Neuronal stem cell (in vitro differentiated cells): ENCODE results near the gene THOC1.
"Not testable (repeated sequence)": the region's sequence is repeated elsewhere in the genome, so short reads cannot be mapped to it uniquely, and the experiment has no call there.

Experiments used
- DNase-seq: peaks from one replicate; pipeline ENCODE4 v3.0.0-alpha.2; 2013; ENCODE audit warnings: low spot score
- H2AFZ ChIP-seq: one replicate; pipeline ENCODE4 v1.6.1; 2013; ENCODE audit warnings: mild to moderate bottlenecking, low read length, inconsistent platforms
- H2AK5ac ChIP-seq: 2 replicates; pipeline ENCODE4 v1.6.1; 2013; ENCODE audit warnings: low read depth, mild to moderate bottlenecking, inconsistent platforms, low read length, moderate library complexity, mixed read lengths
- H2BK120ac ChIP-seq: 2 replicates; pipeline ENCODE4 v1.6.1; 2013; ENCODE audit warnings: low read depth, mild to moderate bottlenecking, inconsistent platforms, low read length, moderate library complexity, mixed read lengths
- H2BK12ac ChIP-seq: one replicate; pipeline ENCODE4 v1.6.1; 2013; ENCODE audit warnings: low read length, inconsistent platforms
- H2BK15ac ChIP-seq: 2 replicates; pipeline ENCODE4 v1.6.1; 2013; ENCODE audit warnings: mild to moderate bottlenecking, low read length, inconsistent platforms, mixed read lengths
- H2BK5ac ChIP-seq: one replicate; pipeline ENCODE4 v1.6.1; 2013; ENCODE audit warnings: inconsistent platforms, mild to moderate bottlenecking, low read length, moderate library complexity
- H3K14ac ChIP-seq: one replicate; pipeline ENCODE4 v1.6.1; 2013; ENCODE audit warnings: low read length, inconsistent platforms
- H3K18ac ChIP-seq: 2 replicates; pipeline ENCODE4 v1.6.1; 2013; ENCODE audit warnings: low read length, inconsistent platforms
- H3K23ac ChIP-seq: 2 replicates; pipeline ENCODE4 v1.6.1; 2013; ENCODE audit warnings: low read depth, mild to moderate bottlenecking, mixed read lengths, low read length, inconsistent platforms; ENCODE audit not compliant: poor library complexity
- H3K27ac ChIP-seq: replicated peaks from 3 replicates; pipeline ENCODE4 v1.5.1; 2013; ENCODE audit warnings: low read length, inconsistent platforms
- H3K27me3 ChIP-seq, 3 experiments: 2 replicates each; pipeline ENCODE4 v1.6.1; 2013; ENCODE audit warnings: low read length in 3 of 3, mild to moderate bottlenecking in 2 of 3, inconsistent platforms in 1 of 3, low read depth in 1 of 3, mixed read lengths in 1 of 3, moderate library complexity in 1 of 3; ENCODE audit not compliant: control insufficient read depth in 3 of 3, insufficient read depth in 3 of 3
- H3K36me3 ChIP-seq, 2 donors: replicated peaks in 1 of 2; 2 replicates each; pipeline ENCODE4 v1.6.1; 2013; ENCODE audit warnings: low read length in 2 of 2; ENCODE audit not compliant: control insufficient read depth in 2 of 2, insufficient read depth in 2 of 2
- H3K4ac ChIP-seq: 2 replicates; pipeline ENCODE4 v1.6.1; 2013; ENCODE audit warnings: inconsistent platforms, mild to moderate bottlenecking, low read length, moderate library complexity
- H3K4me1 ChIP-seq, 2 donors: 1 replicate in 1 of 2; 2 replicates in 1 of 2; pipeline ENCODE4 v1.6.1; 2013; ENCODE audit warnings: low read length in 2 of 2, low read depth in 1 of 2; ENCODE audit not compliant: control insufficient read depth in 2 of 2, insufficient read depth in 1 of 2
- H3K4me2 ChIP-seq: one replicate; pipeline ENCODE4 v1.6.1; 2013; ENCODE audit warnings: mild to moderate bottlenecking, low read length, inconsistent platforms; ENCODE audit not compliant: insufficient read depth, poor library complexity, severe bottlenecking
- H3K4me3 ChIP-seq, 2 donors: 2 replicates each; pipeline ENCODE4 v1.5.1; 2013; ENCODE audit warnings: low read length in 2 of 2, mild to moderate bottlenecking in 2 of 2, inconsistent platforms in 1 of 2, moderate library complexity in 1 of 2
- H3K79me1 ChIP-seq: one replicate; pipeline ENCODE4 v1.6.1; 2013; ENCODE audit warnings: low read depth, mild to moderate bottlenecking, inconsistent platforms, low read length, moderate library complexity
- H3K9ac ChIP-seq: one replicate; pipeline ENCODE4 v1.6.1; 2013; ENCODE audit warnings: mild to moderate bottlenecking, low read depth, low read length, inconsistent platforms; ENCODE audit not compliant: poor library complexity
- H3K9me3 ChIP-seq, 2 donors: replicated peaks in 1 of 2; 2 replicates each; pipeline versions ENCODE3 to v1.6.1; 2013; ENCODE audit warnings: low read length in 2 of 2, mild to moderate bottlenecking in 2 of 2, inconsistent platforms in 1 of 2, low read depth in 1 of 2, mixed read lengths in 1 of 2, moderate library complexity in 1 of 2; ENCODE audit not compliant: control insufficient read depth in 2 of 2, insufficient read depth in 1 of 2
- H4K8ac ChIP-seq: one replicate; pipeline ENCODE4 v1.6.1; 2013; ENCODE audit warnings: low read depth, mild to moderate bottlenecking, inconsistent platforms, low read length, moderate library complexity
- H4K91ac ChIP-seq: one replicate; pipeline ENCODE4 v1.6.1; 2013; ENCODE audit warnings: low read length, low read depth, mild to moderate bottlenecking, inconsistent platforms; ENCODE audit not compliant: poor library complexity
- WGBS, 2 donors: extraction: QIAGEN DNeasy Blood & Tissue Kit; methylation state at CpG; one replicate each; pipeline ENCODE4 v1.1.7; 2013; ENCODE audit warnings: missing lambda C conversion rate in 2 of 2, mixed read lengths in 1 of 2; ENCODE audit not compliant: insufficient read length in 2 of 2, insufficient replicate concordance in 1 of 2; ENCODE audit errors: extremely low coverage in 2 of 2; 5-methylcytosine and 5-hydroxymethylcytosine counted together

THOC1 gene

GRCh38 chr18:293536-293935 is 25.7 kb upstream of the THOC1 start:
- no peaks in the 10 kb centered on the region for H3K9me3 ChIP-seq
- no peak for DNase-seq
- H3K27ac ChIP-seq: no peak overlapping the region
- no CpG with 5 or more reads among the region's 4 CpGs for WGBS, 2 donors
- H3K4me3 ChIP-seq: no peak overlapping the region
- no peak overlapping the region for H3K18ac ChIP-seq
- no peak overlapping the region for H3K9ac ChIP-seq
- H3K27me3 ChIP-seq: peaks cover 0 to 6% (median 0%) of the 10 kb centered on the region in 3 experiments
- H3K23ac ChIP-seq: no peak overlapping the region
- H2AFZ ChIP-seq: no peak overlapping the region
- H2BK5ac ChIP-seq: no peak overlapping the region
- no peak overlapping the region for H2BK12ac ChIP-seq
- H3K79me1 ChIP-seq: no peaks in the 10 kb centered on the region
- no peak overlapping the region for H3K4me2 ChIP-seq
- no peak overlapping the region for H3K14ac ChIP-seq
- H3K4ac ChIP-seq: no peak overlapping the region
- H3K36me3 ChIP-seq: no peaks in the 10 kb centered on the region
- no peak overlapping the region for H2BK15ac ChIP-seq
- no peak overlapping the region for H2BK120ac ChIP-seq
- no peak overlapping the region for H4K8ac ChIP-seq
- H4K91ac ChIP-seq: no peak overlapping the region
- no peaks in the 10 kb centered on the region for H3K4me1 ChIP-seq
- no peak overlapping the region for H2AK5ac ChIP-seq

GRCh38 chr18:292271-292670 is 24.4 kb upstream of the THOC1 start:
- Histone ChIP-seq H3K23ac (no peak overlapping the region), H2BK120ac (no peak overlapping the region), H3K4ac (no peak overlapping the region), H4K91ac (no peak overlapping the region), H3K14ac (no peak overlapping the region), H2BK5ac (no peak overlapping the region), H3K27ac (no peak overlapping the region), H3K18ac (no peak overlapping the region), H2AFZ (no peak overlapping the region), H3K4me2 (no peak overlapping the region), H3K79me1 (no peaks in the 10 kb centered on the region), H3K9me3 (no peaks in the 10 kb centered on the region), H4K8ac (no peak overlapping the region), H3K4me1 (no peaks in the 10 kb centered on the region), H2AK5ac (no peak overlapping the region), H3K9ac (no peak overlapping the region), H2BK12ac (no peak overlapping the region), H3K4me3 (no peak overlapping the region), H3K36me3 (no peaks in the 10 kb centered on the region), H2BK15ac (no peak overlapping the region), H3K27me3 (peaks cover 0 to 3% (median 0%) of the 10 kb centered on the region in 3 experiments)
- DNase-seq: no peak
- WGBS, 2 donors: no CpG with 5 or more reads among the region's 3 CpGs

GRCh38 chr18:289970-290369 is 22.1 kb upstream of the THOC1 start:
- not testable (repeated sequence) for H2AK5ac ChIP-seq, H3K27me3 ChIP-seq
- no CpG with 5 or more reads among the region's 4 CpGs for WGBS, 2 donors

DNA sequence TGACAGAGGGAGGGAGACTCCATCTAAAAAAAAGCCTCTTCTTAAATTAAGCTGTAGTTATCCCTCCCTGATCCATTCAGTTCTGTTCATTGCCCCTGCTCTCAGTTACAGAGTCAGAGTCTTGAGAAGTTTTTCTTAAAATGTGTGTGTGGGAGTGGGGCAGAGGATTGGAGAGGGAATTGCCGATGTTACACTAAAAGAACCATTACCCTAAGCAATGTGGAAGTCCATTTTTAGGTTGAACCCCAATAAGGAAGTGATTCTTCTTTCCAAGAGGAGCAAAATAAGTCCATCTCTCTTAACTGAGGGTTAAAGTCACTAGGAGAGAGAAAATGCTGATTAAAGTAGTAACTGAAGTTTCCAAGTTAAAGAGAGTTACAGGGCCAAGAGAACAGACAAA is 21.2 kb upstream of the THOC1 start:
- Histone ChIP-seq H2AK5ac (no peak overlapping the region), H3K79me1 (no peaks in the 10 kb centered on the region), H3K27me3 (no peaks in the 10 kb centered on the region), H3K4me3 (no peak overlapping the region), H3K9me3 (no peaks in the 10 kb centered on the region), H3K23ac (no peak overlapping the region), H3K9ac (no peak overlapping the region), H3K27ac (no peak overlapping the region), H3K18ac (no peak overlapping the region), H2BK12ac (no peak overlapping the region), H4K8ac (no peak overlapping the region), H4K91ac (no peak overlapping the region), H3K4me2 (no peak overlapping the region), H2BK5ac (no peak overlapping the region), H2BK120ac (no peak overlapping the region), H3K4me1 (no peaks in the 10 kb centered on the region), H3K14ac (no peak overlapping the region), H3K36me3 (no peaks in the 10 kb centered on the region), H2AFZ (no peak overlapping the region), H2BK15ac (no peak overlapping the region), H3K4ac (no peak overlapping the region)
- WGBS, 2 donors: no CpG with 5 or more reads among the region's 1 CpG
- no peak for DNase-seq

More at GRCh38 chr18:289970-290369, 22.1 kb upstream of the THOC1 start:
- H3K9ac ChIP-seq, H3K23ac ChIP-seq, H3K36me3 ChIP-seq, H3K9me3 ChIP-seq, H4K8ac ChIP-seq, H3K79me1 ChIP-seq, H3K18ac ChIP-seq, H3K14ac ChIP-seq, H2AFZ ChIP-seq, DNase-seq, H3K4me1 ChIP-seq, H3K4me2 ChIP-seq, H2BK15ac ChIP-seq, H3K4me3 ChIP-seq, H2BK5ac ChIP-seq, H3K4ac ChIP-seq, H3K27ac ChIP-seq, H2BK12ac ChIP-seq, H4K91ac ChIP-seq, H2BK120ac ChIP-seq: not testable (repeated sequence)
